Upper lobe of left lung (tissue), 4 donors: Measurements from ENCODE around the gene IFT88.

Source experiments
- CTCF ChIP-seq, 6 experiments: fragments of 450-650 bp in 4 of 6; fragments of 200-600 bp in 2 of 6; sonication (generic) in 2 of 6; IDR thresholded peaks; one replicate each; pipeline ENCODE4 v1.5.1; 2016 to 2019; ENCODE audit warnings: antibody characterized with exemption in 6 of 6
- EP300 ChIP-seq, 4 donors: sonication (generic); formaldehyde crosslinking; IDR thresholded peaks; one replicate each; pipeline ENCODE4 v1.5.1; 2017; ENCODE audit warnings: antibody characterized with exemption in 4 of 4, control low read depth in 2 of 4
- POLR2A ChIP-seq, 4 donors: fragments of 450-650 bp; IDR thresholded peaks; one replicate each; pipeline ENCODE4 v1.5.1; 2016 to 2017; ENCODE audit warnings: antibody characterized with exemption in 4 of 4, mild to moderate bottlenecking in 2 of 4
- POLR2AphosphoS5 ChIP-seq, 2 donors: sonication (generic); formaldehyde crosslinking; IDR thresholded peaks; one replicate each; pipeline ENCODE4 v1.5.1; 2017; ENCODE audit warnings: antibody characterized with exemption in 2 of 2

GRCh38 chr13:20672772-20673171, 105.8 kb downstream of the IFT88 start:
- TF ChIP-seq CTCF (IDR thresholded peaks at IDR 0.05) (no peak), POLR2A (IDR thresholded peaks at IDR 0.05) (no peak), POLR2AphosphoS5 (IDR thresholded peaks at IDR 0.05) (no peak), EP300 (IDR thresholded peaks at IDR 0.05) (no peak)
